H1 (cell line): ENCODE results near the gene TFDP1. TPM values are rescaled to one million over a fixed set of nuclear protein-coding genes. Genes with fewer than 3 reads are reported as not detected.

Experiments
- CTCF ChIA-PET: fragments of 300-600 bp; sonication (Branson Sonifier 250); formaldehyde crosslinking; loops from one replicate; lab custom pipeline; 2021; ENCODE audit not compliant: partially characterized antibody; lab: Charles Lee
- POLR2A ChIA-PET: fragments of 300-600 bp; sonication (Branson Sonifier 250); formaldehyde crosslinking; loops from one replicate; lab custom pipeline; 2021; ENCODE audit warnings: inconsistent platforms; ENCODE audit not compliant: partially characterized antibody; lab: Charles Lee
- DNase-seq, 2 experiments: peaks; one replicate each; pipeline versions ENCODE4 v3.0.0 to v3.0.0-alpha.2; 2010 to 2022; ENCODE audit warnings: low spot score in 2 of 2, low read depth in 1 of 2, mixed read lengths in 1 of 2
- FAIRE-seq: peaks from 2 replicates; lab custom pipeline; 2011; peaks lifted over from hg19 to GRCh38; lab: Jason Lieb, UNC
- H2AFZ ChIP-seq: 2 replicates; pipeline ENCODE4 v1.8.1; 2012; ENCODE audit warnings: low read length, inconsistent platforms
- H2AK5ac ChIP-seq: 2 replicates; pipeline ENCODE4 v1.6.1; 2013; ENCODE audit warnings: low read depth, low read length
- H2BK120ac ChIP-seq: replicated peaks from 2 replicates; pipeline ENCODE3; 2013; ENCODE audit warnings: low read depth, low read length, inconsistent platforms
- H2BK12ac ChIP-seq: 2 replicates; pipeline ENCODE4 v1.6.1; 2013; ENCODE audit warnings: low read depth, low read length
- H2BK15ac ChIP-seq: 2 replicates; pipeline ENCODE4 v1.6.1; 2013; ENCODE audit warnings: low read length
- H2BK20ac ChIP-seq: 2 replicates; pipeline ENCODE4 v1.6.1; 2013; ENCODE audit warnings: low read length
- H2BK5ac ChIP-seq: 2 replicates; pipeline ENCODE4 v1.6.1; 2013; ENCODE audit warnings: low read depth, low read length
- H3K14ac ChIP-seq: 2 replicates; pipeline ENCODE4 v1.6.1; 2013; ENCODE audit warnings: inconsistent platforms; ENCODE audit not compliant: insufficient read length
- H3K18ac ChIP-seq: 2 replicates; pipeline ENCODE4 v1.6.1; 2013; ENCODE audit warnings: low read length; ENCODE audit errors: extremely low read depth
- H3K23ac ChIP-seq: 2 replicates; pipeline ENCODE4 v1.6.1; 2013; ENCODE audit warnings: inconsistent platforms; ENCODE audit not compliant: insufficient read length
- H3K23me2 ChIP-seq: 2 replicates; pipeline ENCODE4 v1.6.1; 2013; ENCODE audit warnings: low read depth, low read length
- H3K27ac ChIP-seq: 2 replicates; pipeline ENCODE4 v1.6.1; 2011; ENCODE audit warnings: low read depth, low read length, inconsistent platforms
- H3K27me3 ChIP-seq, 4 experiments: replicated peaks in 1 of 4; 1 replicate in 1 of 4; 2 replicates in 3 of 4; pipeline versions ENCODE4 v1.6.1 to v1.8.1; 2011 to 2013; ENCODE audit warnings: low read length in 3 of 4, mild to moderate bottlenecking in 3 of 4, inconsistent platforms in 2 of 4, mixed read lengths in 2 of 4, moderate library complexity in 1 of 4; ENCODE audit not compliant: control insufficient read depth in 3 of 4, insufficient read depth in 3 of 4; ENCODE audit errors: extremely low read depth in 1 of 4
- H3K36me3 ChIP-seq, 4 experiments: 2 replicates each; pipeline versions ENCODE4 v1.6.1 to v1.8.1; 2011 to 2013; ENCODE audit warnings: mild to moderate bottlenecking in 4 of 4, low read length in 3 of 4, moderate library complexity in 2 of 4, control low read depth in 1 of 4, inconsistent platforms in 1 of 4; ENCODE audit not compliant: insufficient read depth in 4 of 4, control insufficient read depth in 2 of 4
- H3K4ac ChIP-seq: replicated peaks from 2 replicates; pipeline ENCODE3; 2013; ENCODE audit warnings: low read length, low read depth, mixed read lengths, inconsistent platforms; ENCODE audit not compliant: insufficient read length
- H3K4me1 ChIP-seq, 4 experiments: replicated peaks in 1 of 4; 1 replicate in 1 of 4; 2 replicates in 3 of 4; pipeline versions ENCODE4 v1.6.1 to v1.8.1; 2011 to 2013; ENCODE audit warnings: low read length in 3 of 4, inconsistent platforms in 2 of 4, mixed read lengths in 1 of 4; ENCODE audit not compliant: insufficient read depth in 4 of 4, control insufficient read depth in 3 of 4
- H3K4me2 ChIP-seq, 2 experiments: 2 replicates each; pipeline versions ENCODE4 v1.6.1 to v1.8.1; 2011 to 2013; ENCODE audit warnings: low read depth in 2 of 2, low read length in 2 of 2, control low read depth in 1 of 2, inconsistent platforms in 1 of 2, mild to moderate bottlenecking in 1 of 2; ENCODE audit not compliant: insufficient read depth in 1 of 2
- H3K4me3 ChIP-seq, 4 experiments: fragments of 200-600, 300-600 bp in 1 of 4; sonication (generic), shearing (Covaris generic), sonication (Bioruptor Twin) in 1 of 4; 2 replicates each; pipeline versions ENCODE4 v1.5.1 to v1.8.1; 2011 to 2016; ENCODE audit warnings: low read length in 4 of 4, low read depth in 3 of 4, control low read depth in 2 of 4, inconsistent platforms in 2 of 4, mild to moderate bottlenecking in 2 of 4, mixed read lengths in 1 of 4, moderate library complexity in 1 of 4; ENCODE audit not compliant: insufficient read depth in 2 of 4; ENCODE audit errors: extremely low read depth in 1 of 4
- H3K56ac ChIP-seq: replicated peaks from 2 replicates; pipeline ENCODE3; 2013; ENCODE audit warnings: low read depth, mild to moderate bottlenecking, mixed read lengths, low read length, inconsistent platforms; ENCODE audit not compliant: insufficient read length
- H3K79me1 ChIP-seq: 2 replicates; pipeline ENCODE4 v1.6.1; 2013; ENCODE audit warnings: low read depth, low read length, control low read depth
- H3K79me2 ChIP-seq, 2 experiments: 2 replicates each; pipeline versions ENCODE4 v1.6.1 to v1.8.1; 2012 to 2013; ENCODE audit warnings: low read length in 2 of 2, mild to moderate bottlenecking in 2 of 2, inconsistent platforms in 1 of 2; ENCODE audit not compliant: insufficient read depth in 2 of 2, control insufficient read depth in 1 of 2
- H3K9ac ChIP-seq, 4 experiments: replicated peaks in 1 of 4; 1 replicate in 1 of 4; 2 replicates in 3 of 4; pipeline versions ENCODE4 v1.6.1 to v1.8.1; 2011 to 2013; ENCODE audit warnings: low read depth in 3 of 4, low read length in 3 of 4, control low read depth in 2 of 4, mild to moderate bottlenecking in 2 of 4, moderate library complexity in 2 of 4, inconsistent platforms in 1 of 4; ENCODE audit errors: extremely low read depth in 1 of 4
- H3K9me3 ChIP-seq, 2 experiments: 2 replicates each; pipeline versions ENCODE4 v1.6.1 to v1.8.1; 2012 to 2013; ENCODE audit warnings: mild to moderate bottlenecking in 2 of 2, moderate library complexity in 2 of 2, control low read depth in 1 of 2, inconsistent platforms in 1 of 2, low read depth in 1 of 2, low read length in 1 of 2, mixed read lengths in 1 of 2; ENCODE audit not compliant: insufficient read depth in 2 of 2
- H4K20me1 ChIP-seq, 2 experiments: replicated peaks in 1 of 2; 2 replicates each; pipeline versions ENCODE3 to v1.8.1; 2011 to 2013; ENCODE audit warnings: inconsistent platforms in 2 of 2, low read length in 2 of 2, mild to moderate bottlenecking in 1 of 2; ENCODE audit not compliant: insufficient read depth in 2 of 2, control insufficient read depth in 1 of 2
- H4K5ac ChIP-seq: 2 replicates; pipeline ENCODE4 v1.6.1; 2013; ENCODE audit warnings: low read length, low read depth, mixed read lengths, inconsistent platforms; ENCODE audit not compliant: insufficient read length
- H4K8ac ChIP-seq: 2 replicates; pipeline ENCODE4 v1.8.0; 2013; ENCODE audit warnings: mild to moderate bottlenecking, moderate library complexity, low read length, inconsistent platforms; ENCODE audit not compliant: insufficient read depth; ENCODE audit errors: extremely low read depth
- H4K91ac ChIP-seq: replicated peaks from 2 replicates; pipeline ENCODE3; 2013; ENCODE audit warnings: low read length, mixed read lengths, inconsistent platforms; ENCODE audit not compliant: insufficient read length
- TAF7 ChIP-seq: optimal IDR thresholded peaks from 2 replicates; pipeline ENCODE3; 2011; ENCODE audit warnings: low read depth, mild to moderate bottlenecking, inconsistent platforms, low read length, moderate library complexity, borderline replicate concordance
- WGBS, 2 experiments: shearing (Covaris generic) in 1 of 2; methylation state at CpG; one replicate each; pipeline versions ENCODE4 v1.1.6 to v1.1.7; 2013 to 2015; ENCODE audit warnings: low lambda C conversion rate in 2 of 2, mixed read lengths in 2 of 2, inconsistent platforms in 1 of 2, low coverage in 1 of 2, missing lambda C conversion rate in 1 of 2; ENCODE audit not compliant: insufficient replicate concordance in 2 of 2, insufficient coverage in 1 of 2, insufficient read length in 1 of 2; ENCODE audit errors: extremely low coverage in 1 of 2, missing lambda C conversion rate in 1 of 2; 5-methylcytosine and 5-hydroxymethylcytosine counted together
- polyA plus RNA-seq, 7 experiments: library from polyadenylated mRNA; depleted of rRNA in 3 of 7; stranded (reverse) in 5 of 7; unstranded in 2 of 7; fragments of >200 nt in 5 of 7; fragments of 200-250 nt in 2 of 7; gene quantifications; 1 replicate in 5 of 7; 2 replicates in 1 of 7; 4 replicates in 1 of 7; pipeline versions ENCODE4 v1.2.1 to v1.2.3, GENCODE V29; 2011 to 2013; ENCODE audit warnings: missing spikeins in 2 of 7, mixed read lengths in 2 of 7
- total RNA-seq: library from RNA; stranded (reverse); fragmentation: NEBNext Ultra II Directional; extraction: Animal tissue kit (Norgen Biotek cat#: 25700); gene quantifications from 2 replicates; pipeline ENCODE4 v1.2.1, GENCODE V29; 2021

Gene TFDP1
- total and polyA plus RNA-seq, 2 of the 8 experiments (the other 6 are each of a cell fraction or from before 2014, with no cell fraction given): 43.6 to 81.9 TPM

GRCh38 chr13:113634279-113635047 lies 49.9 kb downstream of the TFDP1 start:
- H3K23me2 ChIP-seq: no peaks in the 10 kb centered on the region
- H2BK5ac ChIP-seq: no peak overlapping the region
- peaks cover 8 to 61% (median 47%) of the 10 kb centered on the region in 4 experiments; a peak in 7 of 8 replicates for H3K36me3 ChIP-seq
- peaks cover 0 to 3% of the 10 kb centered on the region in 2 experiments; a peak in 1 of 4 replicates for H3K9me3 ChIP-seq
- no peak overlapping the region for H4K8ac ChIP-seq
- no peak overlapping the region for H3K56ac ChIP-seq
- no peak overlapping the region for H4K5ac ChIP-seq
- ChIA-PET POLR2A (no interaction called here), CTCF (interaction anchor here (1.5 kb wide), 1 partner anchor 13 kb away, joined by 4 read pairs; no protein-coding TSS in a partner anchor)
- no peak overlapping the region for H3K4ac ChIP-seq
- no peak overlapping the region for H3K27ac ChIP-seq
- H3K4me1 ChIP-seq: no peaks in the 10 kb centered on the region
- H4K20me1 ChIP-seq: peaks cover 6 to 12% of the 10 kb centered on the region in 2 experiments
- H3K79me2 ChIP-seq: peaks cover 0 to 4% of the 10 kb centered on the region in 2 experiments; a peak in 2 of 4 replicates
- 90% methylated on average over 16 of the region's 16 CpGs; no CpG with 5 or more reads in 1 of the 2 experiments for WGBS, 2 experiments
- no peak overlapping the region for H3K23ac ChIP-seq
- H2BK120ac ChIP-seq: no peak overlapping the region
- no peaks in the 10 kb centered on the region for H3K27me3 ChIP-seq
- H2AFZ ChIP-seq: no peak overlapping the region
- FAIRE-seq: no peak
- H2BK20ac ChIP-seq: no peak overlapping the region
- H2BK12ac ChIP-seq: no peak overlapping the region
- H2BK15ac ChIP-seq: no peak overlapping the region
- no peak overlapping the region for H3K14ac ChIP-seq
- H4K91ac ChIP-seq: no peak overlapping the region
- no peak overlapping the region for H3K18ac ChIP-seq
- DNase-seq: no peak
- H3K4me3 ChIP-seq: no peak overlapping the region
- H3K4me2 ChIP-seq: no peak overlapping the region
- no peak overlapping the region for H3K9ac ChIP-seq
- H2AK5ac ChIP-seq: no peak overlapping the region
- peaks cover 7% of the 10 kb centered on the region for H3K79me1 ChIP-seq
- no peak for TF ChIP-seq TAF7
